GM12878 (cell line): ENCODE data around the gene TXNIP.

Experiments used
- CTCF ChIP-seq, 3 experiments: IDR thresholded peaks in 2 of 3; conservative IDR thresholded peaks in 1 of 3; 2 replicates each; pipeline ENCODE4 v1.5.1; 2011; ENCODE audit warnings: low read depth in 3 of 3, low read length in 3 of 3, mild to moderate bottlenecking in 3 of 3, control low read depth in 2 of 3, moderate library complexity in 2 of 3, inconsistent platforms in 1 of 3, mixed read lengths in 1 of 3; ENCODE audit not compliant: control insufficient read depth in 2 of 3, insufficient read depth in 1 of 3; ENCODE audit errors: extremely low read depth in 1 of 3
- NR2C1 ChIP-seq: fragments of 450-650 bp; IDR thresholded peaks from 2 replicates; pipeline ENCODE4 v1.6.1; 2017; ENCODE audit warnings: antibody characterized with exemption, mild to moderate bottlenecking, moderate library complexity
- POLR2A ChIP-seq: IDR thresholded peaks from 2 replicates; pipeline ENCODE4 v1.6.1; 2011; ENCODE audit warnings: low read depth, mild to moderate bottlenecking, low read length
- TF ChIP-seq, protein P1 (sequence below): IDR thresholded peaks from 2 replicates; pipeline ENCODE4 v1.6.1; 2012; ENCODE audit warnings: low read depth, low read length, improper control_type of control experiment

DNA sequence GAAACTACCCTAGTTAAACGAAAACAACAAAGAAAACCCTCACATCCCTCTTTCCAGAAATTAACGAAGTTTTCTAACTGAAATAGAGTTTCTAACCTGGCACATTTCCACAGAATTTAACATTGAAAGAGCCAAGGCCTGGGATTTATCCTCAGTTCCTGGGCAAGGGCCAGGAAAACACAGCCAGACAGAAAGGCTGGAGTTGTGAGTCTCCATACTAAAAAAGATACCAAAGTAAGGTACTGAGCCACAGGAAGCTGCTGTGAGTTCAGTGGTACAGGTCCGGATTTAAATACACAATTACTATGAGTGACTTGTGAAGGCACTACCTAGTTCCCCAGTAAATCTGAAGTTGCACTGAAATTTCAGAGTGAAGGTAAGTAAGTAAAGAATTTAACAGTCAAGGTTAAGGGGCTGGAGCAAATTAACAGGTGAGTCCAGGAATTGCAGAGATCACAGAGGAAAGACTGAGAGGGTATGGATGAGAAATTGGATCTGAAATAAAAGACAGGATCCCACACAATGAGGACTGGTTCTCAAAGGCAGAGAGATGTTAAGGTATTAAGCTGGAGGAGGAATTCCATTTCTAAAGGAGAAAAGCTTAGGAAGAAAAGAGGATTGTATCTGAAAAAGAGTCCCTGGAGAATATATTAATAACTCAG is 39.5 kb downstream of the TXNIP start:
- TF ChIP-seq CTCF (IDR thresholded peaks at IDR 0.05 in 2 of 3, conservative IDR thresholded peaks at IDR 0.05 in 1 of 3; ENCODE audit: control insufficient read depth in 2 of 3, extremely low read depth in 1 of 3, insufficient read depth in 1 of 3, low read depth in 3 of 3, low read length in 3 of 3) (no peak), POLR2A (no peak), NR2C1 (no peak)
- TF ChIP-seq, protein P1, sequence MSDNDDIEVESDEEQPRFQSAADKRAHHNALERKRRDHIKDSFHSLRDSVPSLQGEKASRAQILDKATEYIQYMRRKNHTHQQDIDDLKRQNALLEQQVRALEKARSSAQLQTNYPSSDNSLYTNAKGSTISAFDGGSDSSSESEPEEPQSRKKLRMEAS, result no peak
